Measurements from ENCODE around the gene MTA1.

The MTA1 gene

DNA sequence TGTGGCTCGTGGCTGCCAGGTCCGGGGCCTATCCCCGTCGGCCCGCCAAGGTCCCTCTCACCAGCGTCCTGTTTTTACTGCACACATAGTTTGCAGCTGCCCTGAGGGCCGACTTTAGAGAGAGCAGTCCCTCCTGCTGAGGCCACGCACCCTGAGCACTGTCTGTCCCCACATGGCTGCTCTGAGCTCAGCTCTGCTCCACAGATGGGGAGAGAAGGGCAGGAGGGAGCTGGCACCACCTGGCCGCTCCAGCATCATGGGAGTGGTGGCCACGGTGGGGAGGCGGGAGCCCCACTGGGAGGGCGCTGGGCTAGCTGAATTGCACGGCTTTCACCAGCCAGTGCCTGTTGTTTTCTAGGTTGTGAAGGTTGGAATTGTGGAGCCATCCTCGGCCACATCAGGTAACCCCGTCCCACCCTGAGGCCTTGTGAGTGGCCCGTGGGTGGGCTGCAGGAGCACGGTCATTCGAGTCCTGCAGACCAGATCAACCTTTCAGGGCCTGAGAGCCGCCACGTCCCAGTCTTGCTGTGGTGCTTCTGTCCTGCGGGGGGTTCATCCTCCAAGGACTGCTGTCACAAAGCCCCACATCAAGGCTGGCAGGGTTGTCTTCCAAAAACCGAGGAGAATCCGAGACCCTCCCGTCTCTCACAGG, 28.7 kb upstream of the MTA1 start:
- no peak for TF ChIP-seq POLR2A (IDR thresholded peaks at IDR 0.05; ENCODE audit: low read depth, low read length)
- no peak for DNase-seq (ENCODE audit: insufficient read length, low spot score)
- no peak for FAIRE-seq

DNA sequence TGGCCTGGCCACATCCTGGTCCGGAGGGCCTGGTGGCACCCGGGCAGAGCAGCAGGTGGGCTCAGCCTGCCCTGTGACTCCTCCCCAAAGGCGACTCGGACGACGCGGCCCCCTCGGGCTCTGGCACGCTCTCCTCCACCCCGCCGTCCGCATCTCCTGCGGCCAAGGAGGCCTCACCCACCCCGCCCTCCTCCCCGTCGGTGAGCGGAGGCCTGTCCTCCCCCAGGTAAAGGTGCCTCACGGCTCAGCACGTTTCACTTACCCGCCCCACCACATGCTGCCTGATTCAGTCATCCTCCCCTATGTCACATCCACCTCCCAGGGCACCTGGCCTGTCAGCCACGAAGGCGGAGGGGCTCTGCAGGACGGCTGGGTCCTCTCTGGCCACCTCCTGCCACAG, 28.1 kb upstream of the MTA1 start:
- no peak for DNase-seq (ENCODE audit: insufficient read length, low spot score)
- TF ChIP-seq POLR2A (IDR thresholded peaks at IDR 0.05; ENCODE audit: low read depth, low read length), result no peak
- FAIRE-seq, result no peak

DNA sequence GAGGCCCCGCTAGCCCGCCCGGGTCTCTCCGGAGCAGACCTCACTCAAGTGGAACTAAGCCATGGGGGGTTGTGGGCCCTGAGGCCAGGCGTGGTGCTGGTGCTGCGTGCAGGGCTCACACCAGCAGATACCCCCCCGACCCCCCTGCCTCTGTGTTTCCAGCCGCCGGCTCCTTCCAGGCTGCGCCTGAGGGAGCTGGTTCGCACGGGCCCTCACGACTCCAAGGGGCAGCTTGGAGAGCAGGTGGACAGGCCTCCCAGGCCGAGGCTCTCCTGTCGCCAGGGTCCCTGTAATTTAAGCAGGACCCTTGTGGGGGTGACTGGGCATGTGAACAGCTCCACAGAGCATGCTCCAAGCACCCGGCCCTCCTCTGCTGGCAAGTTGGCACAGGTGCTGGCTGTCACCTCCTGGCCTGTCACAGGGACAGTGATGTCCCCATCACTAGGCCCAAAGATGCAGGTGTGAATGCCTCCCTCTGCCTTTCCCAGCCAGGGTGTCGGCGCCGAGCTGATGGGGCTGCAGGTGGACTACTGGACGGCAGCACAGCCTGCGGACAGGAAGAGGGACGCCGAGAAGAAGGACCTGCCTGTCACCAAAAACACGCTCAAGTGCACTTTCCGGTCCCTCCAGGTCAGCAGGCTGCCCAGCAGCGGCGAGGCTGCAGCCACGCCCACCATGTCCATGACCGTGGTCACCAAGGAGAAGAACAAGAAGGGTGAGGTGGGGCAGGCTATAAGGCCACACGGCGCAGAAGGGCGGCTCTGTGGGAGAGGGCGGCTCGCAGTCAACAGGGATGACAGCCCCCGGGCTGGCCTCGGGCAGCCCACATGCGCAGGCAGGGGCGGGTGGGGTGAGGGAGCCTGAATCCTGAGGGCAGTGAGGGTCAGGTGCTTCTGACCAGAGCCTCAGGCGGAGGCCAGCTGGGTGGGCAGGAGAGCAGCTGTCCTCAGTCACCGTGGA, 27.2 kb upstream of the MTA1 start:
- TF ChIP-seq POLR2A (IDR thresholded peaks at IDR 0.05; ENCODE audit: low read depth, low read length), result no peak
- DNase-seq (ENCODE audit: insufficient read length, low spot score), result no peak
- FAIRE-seq, result no peak

DNA sequence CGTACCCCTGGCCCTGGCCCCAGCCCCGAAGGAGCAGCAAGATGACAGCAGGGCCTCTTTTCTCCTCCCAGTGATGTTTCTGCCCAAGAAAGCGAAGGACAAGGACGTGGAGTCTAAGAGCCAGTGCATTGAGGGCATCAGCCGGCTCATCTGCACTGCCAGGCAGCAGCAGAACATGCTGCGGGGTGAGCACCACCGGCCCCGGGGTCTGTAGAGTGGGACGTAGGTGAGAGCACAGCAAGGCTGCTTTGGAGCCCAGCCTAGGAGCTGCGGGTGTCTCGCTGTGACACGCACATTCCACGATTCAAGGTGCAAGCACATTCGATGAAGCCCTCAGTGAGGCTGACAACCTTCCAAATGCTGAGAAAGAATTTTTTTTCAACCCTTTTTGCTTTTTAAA, 26.5 kb upstream of the MTA1 start:
- DNase-seq (ENCODE audit: insufficient read length, low spot score) (no peak), FAIRE-seq (no peak)
- TF ChIP-seq POLR2A (IDR thresholded peaks at IDR 0.05; ENCODE audit: low read depth, low read length), result no peak

DNA sequence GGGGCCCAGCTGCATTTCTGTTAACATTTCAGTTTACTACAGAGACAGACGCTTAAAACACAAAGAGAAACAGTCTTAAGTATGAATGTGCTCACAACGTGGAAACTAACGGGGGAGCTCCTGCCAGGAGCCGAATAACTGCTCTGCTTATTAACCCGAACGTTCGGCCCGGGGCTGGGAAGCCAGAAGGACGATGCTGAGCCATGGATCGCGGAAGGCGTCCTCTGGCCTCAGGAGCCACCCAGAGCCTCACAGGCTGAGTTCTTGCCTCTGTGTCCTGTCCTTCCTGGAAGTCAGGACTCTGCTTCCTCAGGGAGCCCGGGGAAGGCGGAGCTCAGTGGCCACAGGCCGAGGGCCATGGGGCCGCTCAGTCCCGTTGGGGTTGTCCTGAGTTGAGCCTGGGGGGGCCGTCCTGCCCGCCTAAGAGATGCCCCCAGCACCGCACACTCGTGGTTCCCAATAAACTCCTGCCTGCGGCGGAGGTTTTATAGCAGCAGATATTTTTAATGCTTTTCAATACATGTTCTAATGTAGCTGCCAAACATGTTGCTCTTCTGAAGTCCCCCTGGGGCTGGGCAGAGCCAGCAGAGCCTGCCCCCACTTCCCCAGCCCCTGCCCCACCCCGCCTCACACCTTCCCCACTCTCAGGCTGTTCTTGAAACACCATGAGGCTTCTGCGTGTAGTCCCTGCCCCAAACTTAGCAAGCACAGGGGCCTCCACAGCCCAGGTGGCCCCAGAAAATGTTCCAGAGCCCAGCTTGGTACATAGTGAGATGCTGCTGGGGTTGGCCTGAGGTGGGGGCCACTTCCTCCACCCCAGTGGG, 24.7 kb upstream of the MTA1 start:
- DNase-seq (ENCODE audit: insufficient read length, low spot score) (no peak), FAIRE-seq (no peak)
- no peak for TF ChIP-seq POLR2A (IDR thresholded peaks at IDR 0.05; ENCODE audit: low read depth, low read length)

DNA sequence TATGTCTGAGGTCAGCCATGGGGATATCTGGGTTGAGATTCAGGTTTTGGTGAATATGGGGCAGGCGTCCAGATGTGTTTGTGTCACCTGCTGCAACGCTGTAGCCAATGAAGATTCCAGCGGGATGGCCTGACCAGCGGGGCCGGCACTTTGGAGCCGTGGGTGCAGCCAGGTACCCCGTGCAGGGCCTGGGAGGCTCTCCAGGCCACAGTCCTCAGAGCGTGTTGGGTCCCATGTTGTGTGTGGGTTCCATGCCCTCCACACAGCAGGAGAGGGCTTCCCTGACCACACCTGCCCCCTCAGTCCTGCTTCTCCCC, 24.1 kb upstream of the MTA1 start:
- FAIRE-seq, result no peak

DNA sequence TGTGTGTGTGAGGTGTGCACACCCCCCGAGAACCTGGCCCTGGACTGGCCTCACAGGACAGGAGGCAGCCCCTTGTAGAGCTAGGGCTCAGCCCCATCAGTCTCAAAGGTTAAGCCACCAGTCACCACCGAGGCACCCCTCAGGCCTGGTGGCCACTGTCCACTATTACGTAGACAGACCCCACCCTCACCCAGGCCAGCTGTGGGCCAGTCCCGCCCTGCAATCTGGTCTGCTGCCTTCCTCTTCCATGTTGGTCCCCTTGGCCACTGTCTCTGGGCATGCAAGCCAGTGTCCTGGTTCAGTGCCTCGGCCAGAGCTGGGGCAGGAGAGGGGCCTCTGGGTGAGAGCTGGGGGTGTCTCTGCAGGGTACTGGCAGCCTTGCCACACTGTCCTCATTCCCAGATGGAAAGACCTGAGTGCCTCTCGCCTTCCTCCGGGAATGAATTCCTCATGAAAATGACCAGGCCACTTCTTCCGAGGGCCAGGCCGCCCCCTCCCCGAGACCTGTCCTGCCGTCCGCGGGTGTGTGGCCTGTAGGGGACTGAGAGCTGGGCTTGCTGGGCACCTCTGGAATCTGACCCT, 22.2 kb upstream of the MTA1 start:
- TF ChIP-seq POLR2A (IDR thresholded peaks at IDR 0.05; ENCODE audit: low read depth, low read length), result no peak
- no peak for DNase-seq (ENCODE audit: insufficient read length, low spot score)
- no peak for FAIRE-seq

More for the DNA sequence above, 24.1 kb upstream of the MTA1 start:
- DNase-seq (ENCODE audit: insufficient read length, low spot score), result no peak
- no peak for TF ChIP-seq POLR2A (IDR thresholded peaks at IDR 0.05; ENCODE audit: low read depth, low read length)

DNA sequence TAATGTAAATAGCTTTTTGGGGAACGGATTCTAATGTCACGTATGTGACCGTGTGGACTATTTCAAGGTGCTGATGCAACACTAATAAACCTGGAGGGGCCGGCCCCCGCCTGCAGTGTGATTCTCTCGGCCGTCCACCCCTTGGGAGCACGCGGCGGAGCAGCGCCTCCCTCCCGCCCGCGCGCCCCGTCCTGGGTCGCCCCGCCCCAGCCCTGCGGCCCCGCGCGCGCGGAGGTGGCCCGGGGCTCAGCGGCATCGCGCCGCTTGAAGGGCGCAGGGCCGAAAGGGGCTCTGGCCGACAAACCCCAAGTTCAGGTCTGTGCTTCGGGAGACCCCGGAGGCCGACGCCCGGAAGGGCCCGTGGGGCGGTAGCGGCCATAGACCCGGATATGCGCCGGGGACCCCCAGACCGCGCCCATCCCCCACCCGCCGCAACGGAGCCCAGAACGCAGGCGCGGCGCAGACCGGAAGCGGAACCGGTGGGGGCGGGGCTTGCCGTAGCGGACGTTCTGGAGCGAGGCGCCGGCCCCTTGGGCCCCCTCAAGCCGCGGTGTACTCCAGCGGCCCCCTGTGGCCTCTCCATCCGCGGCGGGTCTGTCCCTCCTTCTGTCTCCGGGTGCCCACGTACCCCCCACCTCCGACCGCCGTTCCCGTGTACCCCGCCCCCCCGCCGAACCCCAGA, 21.4 kb upstream of the MTA1 start, which contains the start of gene TEX22:
TEX22 (plus strand) TSS at position 495 of the 682 bp plus-strand sequence. CDS start 803 bp downstream, outside the sequence.
- FAIRE-seq, result no peak
- TF ChIP-seq POLR2A (IDR thresholded peaks at IDR 0.05; ENCODE audit: low read depth, low read length), result peak; percentile 46; the same call in 1 of the 2 replicates
- DNase-seq (ENCODE audit: insufficient read length, low spot score), result peak; percentile 82

DNA sequence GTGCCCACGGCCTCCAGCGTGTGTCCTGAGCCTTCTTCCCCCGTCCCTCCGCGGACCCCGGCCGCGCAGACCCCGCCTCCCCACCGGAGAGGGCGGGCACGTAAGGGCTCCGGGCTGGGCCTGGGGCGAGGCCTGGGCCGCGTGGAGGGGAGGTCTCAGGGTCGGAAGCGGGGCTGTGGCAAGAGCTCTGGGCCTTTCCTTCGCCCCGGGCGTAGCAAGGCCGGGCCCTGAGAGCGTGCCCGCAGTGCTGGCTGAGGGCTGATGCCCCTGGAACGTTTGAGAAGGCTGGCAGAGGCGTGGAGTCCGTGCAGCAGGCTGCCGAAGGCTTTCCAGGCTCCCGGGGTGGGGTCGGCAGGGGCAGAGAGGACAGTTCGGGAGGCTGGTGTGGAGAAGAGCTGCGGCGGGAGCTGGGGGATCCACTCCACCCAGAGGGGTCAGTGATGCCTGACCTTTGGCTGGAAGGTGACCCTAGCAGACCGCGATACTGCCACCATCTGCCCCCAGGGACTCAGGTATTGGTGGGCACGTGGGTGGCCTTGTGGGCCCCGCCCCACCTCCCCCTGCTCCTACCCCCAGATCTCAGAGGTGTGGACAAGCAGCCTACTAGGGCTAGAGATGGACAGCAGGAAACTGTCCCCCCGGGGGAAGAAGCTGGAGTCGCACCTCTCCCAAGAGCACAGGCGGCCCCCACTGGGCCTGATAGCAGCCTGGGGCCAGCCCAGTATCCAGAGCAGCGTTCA, 20.7 kb upstream of the MTA1 start:
- no peak for TF ChIP-seq POLR2A (IDR thresholded peaks at IDR 0.05; ENCODE audit: low read depth, low read length)
- FAIRE-seq (no peak), DNase-seq (ENCODE audit: insufficient read length, low spot score) (no peak)

DNA sequence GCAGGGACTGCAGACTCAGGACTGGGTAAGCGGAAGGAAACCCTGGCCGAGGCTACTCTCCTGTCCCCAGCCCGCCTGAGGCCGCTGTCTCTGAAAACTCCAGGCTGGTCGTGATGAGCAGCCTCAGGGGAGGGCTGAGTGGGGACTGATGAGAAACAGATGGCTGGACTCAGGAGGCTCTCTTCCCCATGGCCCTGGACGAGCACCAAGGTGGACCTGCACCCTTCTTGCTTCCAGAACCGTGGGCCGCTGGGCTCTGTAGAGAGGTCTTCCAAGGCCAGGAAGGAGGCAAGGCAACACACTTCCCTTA, 20.2 kb upstream of the MTA1 start:
- DNase-seq (ENCODE audit: insufficient read length, low spot score) (no peak), FAIRE-seq (no peak)
- no peak for TF ChIP-seq POLR2A (IDR thresholded peaks at IDR 0.05; ENCODE audit: low read depth, low read length)

DNA sequence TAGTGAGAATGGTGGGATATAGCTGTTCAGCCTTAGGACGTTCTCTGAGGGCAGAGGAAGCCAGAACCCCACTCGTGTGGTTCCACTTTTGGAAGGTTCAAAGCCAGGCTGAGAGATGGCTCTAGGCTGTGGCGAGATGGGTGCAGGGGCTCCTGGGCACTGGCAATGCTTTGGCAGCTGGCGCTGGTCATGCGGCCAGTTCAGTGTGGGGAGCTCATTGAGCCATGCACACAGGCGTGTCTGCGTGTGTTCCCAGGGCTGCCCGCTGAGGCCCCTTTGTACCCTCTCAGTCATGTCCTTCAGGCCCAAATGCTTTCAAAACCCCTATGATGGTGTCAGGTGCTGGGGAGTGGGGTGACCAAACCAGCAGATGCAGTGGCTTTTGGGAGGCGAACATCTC, 19.6 kb upstream of the MTA1 start:
- DNase-seq (ENCODE audit: insufficient read length, low spot score), result no peak
- no peak for FAIRE-seq
- no peak for TF ChIP-seq POLR2A (IDR thresholded peaks at IDR 0.05; ENCODE audit: low read depth, low read length)

DNA sequence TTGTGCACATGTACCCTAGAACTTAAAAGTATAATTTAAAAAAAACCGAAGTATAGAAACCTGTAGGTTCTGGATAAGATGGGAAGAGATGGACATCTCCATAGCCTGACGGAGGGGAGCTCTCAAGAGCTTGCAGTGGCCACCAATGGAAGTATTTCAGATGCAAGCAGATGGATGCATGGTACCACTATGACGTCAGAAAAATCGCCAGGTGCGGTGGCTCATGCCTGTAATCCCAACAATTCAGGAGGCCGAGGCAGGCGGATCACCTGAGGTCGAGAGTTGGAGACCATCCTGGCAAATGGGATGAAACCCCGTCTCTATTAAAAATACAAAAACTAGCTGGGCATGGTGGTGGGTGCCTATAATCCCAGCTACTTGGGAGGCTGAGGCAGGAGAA, 17.9 kb upstream of the MTA1 start:
- TF ChIP-seq POLR2A (IDR thresholded peaks at IDR 0.05; ENCODE audit: low read depth, low read length), result no peak
- DNase-seq (ENCODE audit: insufficient read length, low spot score) (no peak), FAIRE-seq (no peak)

DNA sequence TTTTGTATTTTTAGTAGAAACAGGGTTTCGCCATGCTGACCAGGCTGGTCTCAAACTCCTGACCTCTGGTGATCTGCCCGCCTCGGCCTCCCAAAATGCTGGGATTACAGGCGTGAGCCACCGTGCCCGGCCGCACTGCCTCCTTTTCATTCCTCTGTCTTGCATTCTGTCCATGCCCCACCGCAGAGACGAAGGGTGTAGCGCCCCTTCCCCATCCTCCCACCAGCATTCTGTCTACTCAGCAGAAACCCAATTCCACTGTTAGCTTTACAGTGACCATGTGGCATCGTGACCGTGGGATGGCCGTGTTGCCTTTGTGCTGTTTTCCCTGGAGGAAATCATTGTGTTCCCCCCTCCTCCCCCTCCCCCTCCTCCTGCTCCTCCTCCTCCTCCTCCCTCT, 11.0 kb upstream of the MTA1 start:
- DNase-seq (ENCODE audit: insufficient read length, low spot score) (no peak), FAIRE-seq (no peak)
- TF ChIP-seq POLR2A (IDR thresholded peaks at IDR 0.05; ENCODE audit: low read depth, low read length), result no peak
